Putamen (tissue), 1 donor: ENCODE measurements around the gene FAM219A.

Experiments
- DNase-seq: peaks from one replicate; pipeline ENCODE4 v3.0.0-alpha.2; 2016; ENCODE audit warnings: low spot score

The FAM219A gene

GRCh38 chr9:34400686-34401602 lies 57.4 kb downstream of the FAM219A start:
- no peak for DNase-seq

GRCh38 chr9:34400275-34400674 lies 58.1 kb downstream of the FAM219A start:
- no peak for DNase-seq

GRCh38 chr9:34399729-34400128 lies 58.6 kb downstream of the FAM219A start:
- no peak for DNase-seq

- no peak for DNase-seq
Measured at GRCh38 chr9:34398875-34399274, 59.5 kb downstream of the FAM219A start.

GRCh38 chr9:34396276-34397214 lies 61.8 kb downstream of the FAM219A start:
- DNase-seq: no peak

- DNase-seq: no peak
Measured at GRCh38 chr9:34392511-34392910, 65.9 kb downstream of the FAM219A start.

GRCh38 chr9:34387239-34387638 lies 71.1 kb downstream of the FAM219A start:
- DNase-seq: no peak

- DNase-seq: no peak
Measured at GRCh38 chr9:34386656-34387055, 71.7 kb downstream of the FAM219A start.

- no peak for DNase-seq
Measured at GRCh38 chr9:34385561-34386230, 72.7 kb downstream of the FAM219A start.

GRCh38 chr9:34384368-34385165 lies 73.8 kb downstream of the FAM219A start:
- no peak for DNase-seq

- no peak for DNase-seq
Measured at GRCh38 chr9:34383904-34384303, 74.5 kb downstream of the FAM219A start.

- no peak for DNase-seq
Measured at GRCh38 chr9:34382879-34383278, 75.5 kb downstream of the FAM219A start.

- no peak for DNase-seq
Measured at GRCh38 chr9:34382054-34382453, 76.3 kb downstream of the FAM219A start.

- DNase-seq: no peak
Measured at GRCh38 chr9:34381323-34381722, 77.0 kb downstream of the FAM219A start.

GRCh38 chr9:34380511-34381315 lies 77.7 kb downstream of the FAM219A start:
- peak; percentile 82 for DNase-seq

GRCh38 chr9:34380034-34380510 lies 78.3 kb downstream of the FAM219A start:
- no peak for DNase-seq

- peak; percentile 85 for DNase-seq
Measured at GRCh38 chr9:34379334-34380033, 78.9 kb downstream of the FAM219A start.

- DNase-seq: no peak
Measured at GRCh38 chr9:34378376-34379060, 79.9 kb downstream of the FAM219A start.

- no peak for DNase-seq
Measured at GRCh38 chr9:34377404-34377746, 81.0 kb downstream of the FAM219A start.
